ENCODE results near the gene TMED6.

TMED6 gene

DNA sequence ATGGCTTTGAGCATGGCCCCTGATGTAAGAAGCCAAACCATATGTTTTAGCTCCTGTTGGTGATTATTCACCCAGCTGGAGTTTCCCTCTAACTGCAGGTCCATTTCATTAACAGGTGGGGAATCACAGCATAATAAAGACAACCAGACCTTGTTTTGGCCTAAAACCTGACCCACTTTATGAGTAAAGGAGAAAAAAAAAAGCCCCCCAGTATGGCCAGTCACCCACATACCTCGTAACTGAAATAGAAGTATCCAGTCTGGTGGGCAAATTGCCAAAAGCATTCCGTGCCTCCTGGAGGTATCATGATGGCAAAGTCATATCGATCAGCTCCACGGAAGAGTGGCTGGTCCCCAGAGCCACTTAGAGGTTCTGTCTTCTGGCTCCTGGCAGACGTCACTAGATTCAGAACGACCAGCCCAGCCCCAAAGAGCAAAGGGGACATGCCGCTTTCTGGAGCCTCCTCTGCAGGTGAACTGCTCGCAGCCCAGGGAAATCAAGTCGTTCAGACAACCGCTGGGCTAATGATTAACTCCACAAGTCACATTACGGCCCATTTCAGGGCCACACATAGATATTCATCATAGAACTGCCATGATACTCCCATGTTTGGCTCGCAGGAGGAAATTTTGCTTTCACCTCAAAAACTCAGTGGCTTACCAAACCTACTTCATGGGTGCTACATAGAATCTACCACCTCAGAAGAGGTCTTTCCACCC lies at the start of gene TMED6:
TSS of gene TMED6 (minus strand) at position 478 of the 719 bp plus-strand sequence. CDS start at position 445, 33 bp downstream.
- no peaks in the 10 kb centered on the region for H3K9me2 ChIP-seq (replicated peaks; ENCODE audit: insufficient read depth, low read length)
- H2AFZ ChIP-seq (ENCODE audit: low read depth, low read length, severe bottlenecking), result no peak within 1 kb of the TSS
- H3K4me2 ChIP-seq (ENCODE audit: low read depth, low read length, poor library complexity, severe bottlenecking), result no peak within 1 kb of the TSS
- H3K27ac ChIP-seq (ENCODE audit: low read depth, low read length), result no peak within 1 kb of the TSS
- H3K4me3 ChIP-seq (ENCODE audit: insufficient read depth, low read length, poor library complexity, severe bottlenecking), result no peak within 1 kb of the TSS
- H4K20me1 ChIP-seq (ENCODE audit: low read depth, low read length), result no peaks in the 10 kb centered on the region
- no peaks in the 10 kb centered on the region; the same call in 1 of the 2 replicates for H3F3A ChIP-seq (ENCODE audit: insufficient read depth)
- TF ChIP-seq CTCF (IDR thresholded peaks at IDR 0.05; ENCODE audit: insufficient read depth, low read length, poor library complexity, severe bottlenecking) (no peak), EZH2phosphoT487 (conservative IDR thresholded peaks at IDR 0.05; ENCODE audit: low read length) (no peak)
- no peaks in the 10 kb centered on the region for H3K27me3 ChIP-seq (ENCODE audit: low read length)
- no peak within 1 kb of the TSS for H3K9ac ChIP-seq (ENCODE audit: low read length)
- no peaks in the 10 kb centered on the region for H3K79me2 ChIP-seq (ENCODE audit: insufficient read depth, low read length)
- no peaks in the 10 kb centered on the region; the same call in 1 of the 2 replicates for H3K36me3 ChIP-seq (ENCODE audit: low read length)
- H3K9me3 ChIP-seq (ENCODE audit: insufficient read depth, low read length), result no peaks in the 10 kb centered on the region

- no peak overlapping the region for H3K4me3 ChIP-seq (ENCODE audit: insufficient read depth, low read length, poor library complexity, severe bottlenecking)
- TF ChIP-seq EZH2phosphoT487 (conservative IDR thresholded peaks at IDR 0.05; ENCODE audit: low read length) (no peak), CTCF (IDR thresholded peaks at IDR 0.05; ENCODE audit: insufficient read depth, low read length, poor library complexity, severe bottlenecking) (no peak)
- no peaks in the 10 kb centered on the region for H4K20me1 ChIP-seq (ENCODE audit: low read depth, low read length)
- H3K27me3 ChIP-seq (ENCODE audit: low read length), result no peaks in the 10 kb centered on the region
- H3F3A ChIP-seq (ENCODE audit: insufficient read depth), result no peaks in the 10 kb centered on the region
- H2AFZ ChIP-seq (ENCODE audit: low read depth, low read length, severe bottlenecking), result no peak overlapping the region
- no peak overlapping the region for H3K9ac ChIP-seq (ENCODE audit: low read length)
- H3K79me2 ChIP-seq (ENCODE audit: insufficient read depth, low read length), result no peaks in the 10 kb centered on the region
- no peaks in the 10 kb centered on the region for H3K9me2 ChIP-seq (replicated peaks; ENCODE audit: insufficient read depth, low read length)
- H3K27ac ChIP-seq (ENCODE audit: low read depth, low read length), result no peak overlapping the region
- no peak overlapping the region for H3K4me2 ChIP-seq (ENCODE audit: low read depth, low read length, poor library complexity, severe bottlenecking)
- H3K36me3 ChIP-seq (ENCODE audit: low read length), result no peaks in the 10 kb centered on the region
- no peaks in the 10 kb centered on the region for H3K9me3 ChIP-seq (ENCODE audit: insufficient read depth, low read length)
These were observed 47.8 kb upstream of the TMED6 start for GRCh38 chr16:69399361-69399760.

DNA sequence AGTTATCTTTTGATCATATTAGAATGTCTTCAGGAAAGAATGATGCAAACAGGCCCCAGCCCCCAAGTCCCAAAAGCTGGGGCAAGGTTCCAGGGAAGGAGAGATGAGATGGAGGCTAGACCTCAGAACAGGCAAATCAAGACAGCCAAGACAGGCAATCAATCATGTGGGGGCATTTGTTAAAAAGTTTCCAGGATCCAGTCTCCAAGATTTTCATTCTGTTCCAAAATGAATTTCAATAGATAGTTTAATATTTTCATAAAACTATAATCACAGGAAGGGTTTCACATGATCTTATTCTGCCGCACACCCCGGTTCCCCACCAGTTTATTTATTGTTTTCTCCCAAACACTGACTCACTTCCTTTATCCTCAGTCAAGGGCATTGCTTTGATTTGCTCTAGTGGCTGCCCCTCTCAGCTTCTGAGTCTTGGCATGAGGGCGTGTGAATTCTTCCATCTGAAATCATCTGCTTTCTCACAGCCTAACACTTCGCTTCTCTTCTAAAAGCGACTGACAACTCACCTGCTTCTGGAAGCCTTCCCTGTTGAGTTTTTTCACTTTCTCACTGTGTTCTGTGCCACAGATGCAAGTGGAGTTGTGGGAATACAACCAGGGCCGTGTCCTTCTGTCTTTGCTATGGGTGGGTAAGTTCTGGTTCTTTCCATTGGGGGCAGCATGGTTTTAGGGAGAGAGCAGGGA lies 46.4 kb upstream of the TMED6 start:
- H3K36me3 ChIP-seq (ENCODE audit: low read length), result no peaks in the 10 kb centered on the region
- no peaks in the 10 kb centered on the region for H3K79me2 ChIP-seq (ENCODE audit: insufficient read depth, low read length)
- H4K20me1 ChIP-seq (ENCODE audit: low read depth, low read length), result no peaks in the 10 kb centered on the region
- H3K9me2 ChIP-seq (replicated peaks; ENCODE audit: insufficient read depth, low read length), result no peaks in the 10 kb centered on the region
- H3K27me3 ChIP-seq (ENCODE audit: low read length), result no peaks in the 10 kb centered on the region
- H3K9ac ChIP-seq (ENCODE audit: low read length), result no peak overlapping the region
- H3K9me3 ChIP-seq (ENCODE audit: insufficient read depth, low read length), result no peaks in the 10 kb centered on the region
- no peak overlapping the region for H3K4me3 ChIP-seq (ENCODE audit: insufficient read depth, low read length, poor library complexity, severe bottlenecking)
- no peak overlapping the region for H3K27ac ChIP-seq (ENCODE audit: low read depth, low read length)
- peak overlapping the region; percentile 36 for H2AFZ ChIP-seq (ENCODE audit: low read depth, low read length, severe bottlenecking)
- H3F3A ChIP-seq (ENCODE audit: insufficient read depth), result no peaks in the 10 kb centered on the region
- TF ChIP-seq EZH2phosphoT487 (conservative IDR thresholded peaks at IDR 0.05; ENCODE audit: low read length), result no peak
- TF ChIP-seq CTCF (IDR thresholded peaks at IDR 0.05; ENCODE audit: insufficient read depth, low read length, poor library complexity, severe bottlenecking), result no peak
- no peak overlapping the region for H3K4me2 ChIP-seq (ENCODE audit: low read depth, low read length, poor library complexity, severe bottlenecking)

All from SU-DHL-6 (cell line).